OCI-LY3 (cell line): ENCODE results near the gene EIF4G1.

Experiments
- CTCF ChIP-seq: fragments of 200-600, 300-600 bp; sonication (generic); IDR thresholded peaks from 2 replicates; pipeline ENCODE4 v1.5.1; 2014; ENCODE audit warnings: antibody characterized with exemption, low read length, low read depth
- EZH2phosphoT487 ChIP-seq: fragments of 200-600 bp; shearing (Covaris generic); IDR thresholded peaks from 2 replicates; pipeline ENCODE4 v1.6.1; 2018; ENCODE audit warnings: antibody characterized with exemption, mixed run types, low read depth

- TF ChIP-seq EZH2phosphoT487 (no peak), CTCF (no peak)
These were observed 47.7 kb downstream of the EIF4G1 start for GRCh38 chr3:184361932-184362667.
